GM19025 (cell line): ENCODE data around the gene PLXDC1.
"Not testable (repeated sequence)": the region's sequence is repeated elsewhere in the genome, so short reads cannot be mapped to it uniquely, and the experiment has no call there.

ENCODE experiments used
- ATAC-seq: cut with Tn5 transposase; IDR thresholded peaks from one replicate; pipeline ENCODE4 v1.9.1; 2021; ENCODE audit warnings: mild to moderate bottlenecking, low read depth, moderate library complexity; ENCODE audit not compliant: unreplicated experiment

The PLXDC1 gene

DNA sequence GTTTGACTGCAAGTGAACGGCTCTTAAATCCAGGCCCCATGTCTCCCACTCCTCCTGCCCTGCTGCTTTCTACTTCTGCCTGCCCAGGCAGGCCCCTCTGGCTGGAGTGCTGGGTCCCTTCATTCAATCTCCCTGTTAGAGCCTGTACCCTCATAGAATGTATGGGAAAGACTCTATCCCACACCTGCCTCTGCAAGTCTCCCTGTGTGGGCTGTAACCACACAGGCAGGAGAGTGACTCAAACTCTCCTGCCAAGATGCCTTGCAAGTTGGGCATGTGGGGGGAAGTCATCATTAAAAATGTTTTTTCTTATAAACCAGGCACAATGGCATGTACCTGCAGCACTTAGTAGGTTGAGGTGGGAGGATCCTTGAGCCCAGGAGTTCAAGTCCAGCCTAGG is 77.5 kb downstream of the PLXDC1 start:
- no peak for ATAC-seq

- ATAC-seq: no peak
These were observed 78.1 kb downstream of the PLXDC1 start for GRCh38 chr17:39073353-39073752.

- no peak for ATAC-seq
These were observed 79.9 kb downstream of the PLXDC1 start for GRCh38 chr17:39071573-39071972.

DNA sequence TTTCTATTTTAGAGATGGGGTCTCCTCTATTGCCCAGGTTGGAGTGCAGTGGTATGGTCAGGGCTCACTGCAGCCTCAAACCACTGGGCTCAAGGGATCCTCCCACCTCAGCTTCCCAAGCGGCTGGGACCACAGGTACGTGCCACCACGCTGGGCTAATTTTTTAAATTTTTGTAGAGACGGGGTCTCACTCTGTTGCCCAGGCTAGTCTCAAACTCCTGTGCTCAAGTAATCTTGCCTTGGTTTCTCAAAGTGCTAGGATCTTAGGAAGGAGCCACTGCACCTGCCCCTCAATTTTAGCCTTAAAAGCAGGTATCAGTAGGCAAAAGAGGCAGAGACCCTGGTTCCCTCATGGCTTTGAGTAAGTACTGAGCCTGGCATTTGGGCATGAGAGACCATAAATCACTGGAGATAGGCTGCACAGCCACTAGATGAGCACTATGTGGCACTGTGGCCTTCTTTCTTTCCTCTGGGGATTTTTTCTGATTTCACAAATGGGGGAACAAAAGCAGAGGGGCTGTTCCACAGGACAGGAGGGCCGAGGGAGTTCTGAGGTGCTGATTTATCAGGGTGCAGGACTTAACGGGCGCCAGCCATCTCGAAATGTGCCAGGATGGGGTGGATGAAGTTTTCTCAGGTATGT is 82.2 kb downstream of the PLXDC1 start:
- no peak for ATAC-seq

DNA sequence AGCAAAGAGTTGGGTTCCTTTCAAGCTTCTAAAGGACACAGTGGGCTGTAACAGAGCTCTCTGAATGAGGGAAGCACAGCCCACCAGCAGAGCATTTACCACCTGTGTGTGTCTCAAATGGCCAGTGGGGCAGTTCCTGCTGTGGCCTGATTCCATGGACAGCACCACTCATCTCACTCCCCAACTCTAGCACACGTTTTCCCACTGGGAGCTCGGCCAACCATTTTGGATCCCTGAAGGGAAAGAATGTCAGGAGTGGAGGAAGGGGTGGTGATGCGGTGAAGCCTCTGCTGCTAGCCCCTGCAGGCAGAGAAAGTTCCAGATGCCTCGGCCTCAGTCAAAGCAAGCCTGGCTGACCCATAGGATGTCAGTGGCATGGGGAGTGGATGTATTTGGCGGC is 86.6 kb downstream of the PLXDC1 start:
- no peak for ATAC-seq

- ATAC-seq: no peak
These were observed 87.1 kb downstream of the PLXDC1 start for GRCh38 chr17:39064374-39064773.

DNA sequence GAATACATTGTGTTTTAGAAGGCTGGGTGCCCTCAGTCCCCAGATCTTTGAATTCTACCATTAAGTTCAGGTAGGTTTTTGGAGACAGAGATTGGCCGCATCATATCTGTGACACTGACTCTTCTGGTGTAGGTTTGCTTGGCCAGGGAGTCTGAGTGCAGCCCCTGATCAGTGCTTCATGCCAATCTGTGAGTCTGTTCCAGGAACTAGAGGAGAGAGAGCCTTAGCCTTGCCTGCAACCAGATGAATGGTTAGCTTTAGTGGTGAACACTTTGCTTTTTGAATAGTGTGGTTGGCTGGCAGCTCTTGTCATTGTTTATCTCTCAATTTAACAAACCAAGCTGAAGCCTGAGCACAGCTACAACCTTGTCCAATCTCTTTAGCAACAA is 87.8 kb downstream of the PLXDC1 start:
- ATAC-seq: no peak

GRCh38 chr17:39062846-39063680 is 88.4 kb downstream of the PLXDC1 start:
- ATAC-seq: no peak

DNA sequence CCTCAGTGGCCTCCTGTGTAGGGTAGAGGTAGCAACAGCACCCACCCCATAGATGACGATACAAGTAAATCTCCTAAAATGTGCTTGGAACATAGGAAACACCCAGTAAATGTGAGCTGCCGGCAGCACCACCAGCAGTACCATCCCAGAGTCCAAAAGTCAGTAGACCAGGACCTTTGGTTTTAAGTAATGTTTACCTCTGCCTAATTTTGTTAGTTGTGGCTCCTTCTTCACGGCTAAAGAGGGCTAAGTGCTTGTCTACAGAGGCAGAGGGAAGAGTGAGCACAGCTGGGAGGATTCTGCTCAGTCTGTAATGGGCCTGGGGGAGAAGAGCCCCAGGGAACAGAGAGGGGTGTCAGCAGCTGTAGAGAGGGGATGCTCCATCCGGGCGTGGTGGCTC is 92.9 kb downstream of the PLXDC1 start:
- ATAC-seq: no peak

- no peak for ATAC-seq
These were observed 93.7 kb downstream of the PLXDC1 start for GRCh38 chr17:39057701-39058206.

DNA sequence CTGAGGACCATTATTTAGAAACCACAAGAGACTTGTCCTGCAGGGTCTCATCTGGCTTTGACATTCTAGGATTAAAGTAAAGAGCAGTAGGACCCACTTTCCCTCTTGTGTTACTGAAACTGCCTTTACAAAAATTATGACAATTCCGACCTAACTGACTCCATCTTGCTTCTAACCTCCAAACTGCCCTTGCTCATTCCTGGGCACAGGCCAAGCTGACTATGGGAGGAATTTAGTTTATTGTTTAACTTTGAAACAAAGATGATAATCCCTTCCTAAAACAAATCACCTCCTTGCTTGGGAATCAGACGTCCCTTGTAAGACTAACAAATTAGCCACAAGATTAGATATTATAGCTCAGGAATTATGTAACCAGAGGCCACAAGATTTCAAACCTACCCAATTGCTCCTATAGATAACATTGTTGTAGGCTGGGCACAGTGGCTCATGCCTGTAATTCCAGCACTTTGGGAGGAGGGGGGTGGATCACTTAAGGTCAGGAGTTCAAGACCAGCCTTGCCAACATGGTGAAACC is 97.3 kb downstream of the PLXDC1 start:
- no peak for ATAC-seq

DNA sequence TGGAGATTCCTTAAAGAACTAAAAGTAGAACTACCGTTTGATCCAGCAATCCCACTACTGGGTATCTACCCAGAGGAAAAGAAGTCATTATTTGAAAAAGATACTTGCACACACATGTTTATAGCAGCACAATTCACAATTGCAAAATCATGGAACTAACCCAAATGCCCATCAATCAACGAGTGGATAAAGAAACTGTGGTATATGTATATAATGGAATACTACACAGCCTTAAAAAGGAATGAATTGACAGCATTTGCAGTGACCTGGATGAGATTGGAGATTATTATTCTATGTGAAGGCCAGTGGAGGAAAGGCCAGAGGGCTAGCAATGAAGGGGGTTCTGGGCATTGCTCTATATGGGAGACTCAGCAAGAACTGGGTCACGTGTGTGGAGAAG is 99.0 kb downstream of the PLXDC1 start:
- ATAC-seq: not testable (repeated sequence)

GRCh38 chr17:39051001-39051585 is 100.3 kb downstream of the PLXDC1 start:
- no peak for ATAC-seq

GRCh38 chr17:39045948-39046679 is 105.3 kb downstream of the PLXDC1 start:
- no peak for ATAC-seq

DNA sequence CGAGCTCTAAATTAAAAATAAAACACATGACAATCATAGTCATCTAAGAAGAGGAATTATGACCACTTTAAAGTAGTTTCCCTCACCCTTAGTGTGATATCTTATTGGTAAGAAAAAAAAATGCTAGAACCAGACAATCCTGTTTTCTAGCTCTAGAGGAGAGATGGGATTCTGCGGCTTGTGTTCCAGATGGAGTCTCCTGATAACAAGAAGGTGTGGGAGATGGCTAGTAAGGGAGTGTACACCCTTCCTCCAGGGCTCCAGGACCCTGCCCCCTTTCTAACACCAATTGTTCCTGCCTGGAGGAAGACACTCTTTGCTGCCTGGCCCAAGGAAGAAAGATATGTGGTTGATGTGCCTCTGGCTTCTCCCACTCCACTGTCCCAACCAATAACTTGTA is 115.4 kb downstream of the PLXDC1 start:
- no peak for ATAC-seq

DNA sequence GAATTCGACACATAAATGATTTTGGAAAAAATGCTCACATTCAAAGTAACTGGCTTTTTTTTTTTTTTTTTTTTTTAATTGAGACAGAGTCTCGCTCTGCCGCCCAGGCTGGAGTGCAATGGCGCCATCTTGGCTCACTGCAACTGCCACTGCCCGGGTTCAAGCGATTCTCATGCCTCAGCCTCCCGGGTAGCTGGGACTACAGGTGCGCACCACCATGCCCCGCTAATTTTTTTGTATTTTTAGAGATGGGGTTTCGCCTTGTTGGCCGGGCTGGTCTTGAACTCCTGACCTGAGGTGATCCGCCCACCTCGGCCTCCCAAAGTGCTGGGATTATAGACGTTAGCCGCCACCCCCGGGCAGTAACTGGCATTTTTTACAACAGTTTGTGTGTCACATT is 115.9 kb downstream of the PLXDC1 start:
- ATAC-seq: not testable (repeated sequence)

DNA sequence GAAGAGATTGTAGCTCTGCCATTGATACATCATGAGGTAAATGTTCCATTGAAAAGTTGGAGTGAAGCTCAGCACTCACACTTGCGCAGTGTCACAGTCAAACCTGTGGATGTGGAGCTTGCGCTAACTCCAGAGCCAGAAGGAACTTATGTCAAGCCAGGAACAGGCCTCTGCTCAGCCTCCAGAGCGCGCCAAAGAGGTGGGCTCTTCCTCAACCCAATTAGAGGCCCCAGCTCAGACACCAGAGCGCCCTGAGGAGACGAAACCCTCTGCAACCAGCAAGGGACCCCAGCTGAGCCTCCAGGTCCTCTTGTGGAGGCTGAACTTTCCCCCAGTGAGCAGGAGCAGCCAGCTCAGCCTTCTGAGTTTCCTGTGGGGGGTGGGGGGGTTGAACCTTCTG is 122.7 kb downstream of the PLXDC1 start:
- ATAC-seq: no peak

- no peak for ATAC-seq
These were observed 123.9 kb downstream of the PLXDC1 start for GRCh38 chr17:39027455-39028035.

- ATAC-seq: no peak
These were observed 124.4 kb downstream of the PLXDC1 start for GRCh38 chr17:39026980-39027451.

GRCh38 chr17:39026346-39026745 is 125.1 kb downstream of the PLXDC1 start:
- ATAC-seq: not testable (repeated sequence)
